Activated CD8-positive, alpha-beta T cell treated with anti-CD3 and anti-CD28 coated beads for 36 hours (primary cell): ENCODE measurements around the gene PIP5K1B. TPM values are rescaled to one million over a fixed set of nuclear protein-coding genes. Genes with fewer than 3 reads are reported as not detected.
A peak's percentile ranks its signal among the peaks of the same experiment; 100 is the strongest.

Source experiments
- ATAC-seq: fragments of 200-7000 bp; cut with Tn5 transposase; one replicate; pipeline ENCODE4 v1.10.0; 2021; ENCODE audit warnings: mild to moderate bottlenecking, moderate library complexity
- CTCF ChIA-PET: fragments of 350-600 bp; sonication (Branson Sonifier 250); formaldehyde crosslinking; loops from one replicate; lab custom pipeline; 2021; ENCODE audit warnings: antibody characterized with exemption; lab: Charles Lee
- POLR2A ChIA-PET: fragments of 350-600 bp; sonication (Branson Sonifier 250); formaldehyde crosslinking; loops from one replicate; lab custom pipeline; 2021; ENCODE audit warnings: antibody characterized with exemption; lab: Charles Lee
- DNase-seq: peaks from one replicate; pipeline ENCODE4 v3.0.0-alpha.2; 2020
- H3K27ac Mint-ChIP-seq: one replicate; pipeline ENCODE4 v1.8.0; 2021; ENCODE audit warnings: mild to moderate bottlenecking, mixed read lengths
- H3K27me3 Mint-ChIP-seq: one replicate; pipeline ENCODE4 v1.8.0; 2021; ENCODE audit warnings: mixed read lengths
- H3K36me3 Mint-ChIP-seq: one replicate; pipeline ENCODE4 v1.8.0; 2021; ENCODE audit warnings: low read depth, mixed read lengths
- H3K4me1 Mint-ChIP-seq: one replicate; pipeline ENCODE4 v1.8.0; 2021; ENCODE audit warnings: low read depth, mixed read lengths
- H3K4me3 Mint-ChIP-seq: one replicate; pipeline ENCODE4 v1.8.0; 2021; ENCODE audit warnings: mild to moderate bottlenecking, moderate library complexity, mixed read lengths
- H3K9me3 Mint-ChIP-seq: one replicate; pipeline ENCODE4 v1.8.0; 2021; ENCODE audit warnings: mixed read lengths
- intact Hi-C: fragments of 100-400 bp; cut with micrococcal nuclease; formaldehyde crosslinking; loops from one replicate; pipeline ENCODE4 v1.10.0; 2022
- total RNA-seq, 2 experiments: library from RNA; stranded (reverse); gene quantifications; one replicate each; pipeline ENCODE4 v1.2.3, GENCODE V29; 2021
- TF ChIP-seq, protein P1 (sequence below): fragments of 200-600 bp; IDR thresholded peaks from one replicate; pipeline ENCODE4 v1.8.0; 2022; ENCODE audit warnings: antibody characterized with exemption, mild to moderate bottlenecking

PIP5K1B gene, protein sequence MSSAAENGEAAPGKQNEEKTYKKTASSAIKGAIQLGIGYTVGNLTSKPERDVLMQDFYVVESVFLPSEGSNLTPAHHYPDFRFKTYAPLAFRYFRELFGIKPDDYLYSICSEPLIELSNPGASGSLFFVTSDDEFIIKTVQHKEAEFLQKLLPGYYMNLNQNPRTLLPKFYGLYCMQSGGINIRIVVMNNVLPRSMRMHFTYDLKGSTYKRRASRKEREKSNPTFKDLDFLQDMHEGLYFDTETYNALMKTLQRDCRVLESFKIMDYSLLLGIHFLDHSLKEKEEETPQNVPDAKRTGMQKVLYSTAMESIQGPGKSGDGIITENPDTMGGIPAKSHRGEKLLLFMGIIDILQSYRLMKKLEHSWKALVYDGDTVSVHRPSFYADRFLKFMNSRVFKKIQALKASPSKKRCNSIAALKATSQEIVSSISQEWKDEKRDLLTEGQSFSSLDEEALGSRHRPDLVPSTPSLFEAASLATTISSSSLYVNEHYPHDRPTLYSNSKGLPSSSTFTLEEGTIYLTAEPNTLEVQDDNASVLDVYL
- under 1 TPM; 0.43 to 0.98 TPM for total RNA-seq

DNA sequence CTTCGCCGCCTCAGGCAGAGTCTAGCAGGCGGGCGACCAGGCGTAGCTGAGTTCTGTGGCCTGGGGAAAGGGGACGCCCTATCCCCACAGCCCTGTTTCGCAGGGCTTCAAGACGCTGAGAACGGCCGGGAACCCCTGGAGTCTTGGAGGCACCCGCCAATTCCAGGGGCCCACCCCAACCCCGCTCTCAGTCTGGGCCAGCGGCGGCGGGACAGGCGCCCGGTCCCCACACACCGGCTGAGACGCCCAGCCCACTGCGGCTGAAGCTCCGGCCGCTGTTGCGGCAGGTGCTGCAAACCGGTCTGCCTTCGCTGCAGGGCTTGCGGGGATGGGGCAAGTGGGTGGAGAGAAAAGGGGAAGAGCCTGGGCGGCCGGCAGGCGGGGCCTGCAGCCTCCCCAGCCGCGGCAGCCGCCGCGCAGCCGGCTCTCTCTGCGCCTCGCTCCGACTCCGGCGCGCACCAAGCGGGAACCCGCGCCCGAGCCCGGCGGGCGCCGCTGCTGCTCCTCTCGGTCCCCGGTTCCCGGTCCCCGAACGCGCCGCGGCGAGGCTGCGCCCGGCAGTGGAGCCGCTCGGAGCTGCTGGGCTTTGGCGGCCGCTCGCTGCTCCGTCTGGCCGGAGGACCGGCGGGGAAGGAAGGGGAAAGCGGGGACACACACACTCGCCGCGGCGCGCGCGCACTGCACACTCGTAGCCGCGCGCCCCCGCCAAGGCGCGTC lies at the start of gene PIP5K1B:
PIP5K1B (plus strand) TSS at position 427 of the 717 bp plus-strand sequence. CDS start 117,375 bp downstream, outside the sequence.
- H3K27me3 Mint-ChIP-seq = peaks cover 60% of the 10 kb centered on the region
- H3K36me3 Mint-ChIP-seq = no peaks in the 10 kb centered on the region
- TF ChIP-seq, protein P1, sequence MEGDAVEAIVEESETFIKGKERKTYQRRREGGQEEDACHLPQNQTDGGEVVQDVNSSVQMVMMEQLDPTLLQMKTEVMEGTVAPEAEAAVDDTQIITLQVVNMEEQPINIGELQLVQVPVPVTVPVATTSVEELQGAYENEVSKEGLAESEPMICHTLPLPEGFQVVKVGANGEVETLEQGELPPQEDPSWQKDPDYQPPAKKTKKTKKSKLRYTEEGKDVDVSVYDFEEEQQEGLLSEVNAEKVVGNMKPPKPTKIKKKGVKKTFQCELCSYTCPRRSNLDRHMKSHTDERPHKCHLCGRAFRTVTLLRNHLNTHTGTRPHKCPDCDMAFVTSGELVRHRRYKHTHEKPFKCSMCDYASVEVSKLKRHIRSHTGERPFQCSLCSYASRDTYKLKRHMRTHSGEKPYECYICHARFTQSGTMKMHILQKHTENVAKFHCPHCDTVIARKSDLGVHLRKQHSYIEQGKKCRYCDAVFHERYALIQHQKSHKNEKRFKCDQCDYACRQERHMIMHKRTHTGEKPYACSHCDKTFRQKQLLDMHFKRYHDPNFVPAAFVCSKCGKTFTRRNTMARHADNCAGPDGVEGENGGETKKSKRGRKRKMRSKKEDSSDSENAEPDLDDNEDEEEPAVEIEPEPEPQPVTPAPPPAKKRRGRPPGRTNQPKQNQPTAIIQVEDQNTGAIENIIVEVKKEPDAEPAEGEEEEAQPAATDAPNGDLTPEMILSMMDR = no peak
- no peaks in the 10 kb centered on the region for H3K9me3 Mint-ChIP-seq
- peaks cover 8% of the 10 kb centered on the region for H3K4me1 Mint-ChIP-seq
- ATAC-seq (peak; percentile 93), DNase-seq (peak; percentile 47)
- intact Hi-C loops = no loop called here
- ChIA-PET CTCF (no interaction called here), POLR2A (interaction anchor here (0.6 kb wide), 1 partner anchor 298 kb away, joined by 4 read pairs; no protein-coding TSS in a partner anchor)
- H3K27ac Mint-ChIP-seq = no peak within 1 kb of the TSS
- H3K4me3 Mint-ChIP-seq = peak within 1 kb of the TSS; percentile 71

DNA sequence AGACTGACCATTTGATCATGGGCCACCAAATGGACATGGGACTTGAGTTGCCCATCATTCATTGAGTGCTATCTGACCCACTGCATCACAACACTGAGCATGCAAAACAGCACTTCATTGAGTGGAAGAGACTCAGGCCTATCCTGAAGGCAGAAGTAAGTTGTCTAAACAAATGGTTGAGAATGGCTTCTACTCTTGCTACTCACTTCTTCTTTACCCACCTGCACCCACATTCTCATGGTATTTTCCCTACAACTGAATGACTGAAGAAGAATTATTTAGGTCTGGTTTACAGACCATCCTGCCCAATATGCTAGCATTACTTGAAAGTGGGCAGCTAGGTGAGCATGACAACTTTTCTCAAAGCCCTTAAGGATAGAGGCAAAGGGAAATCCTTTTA lies 41.0 kb upstream of the PIP5K1B start:
- Mint-ChIP-seq H3K4me3 (no peak overlapping the region), H3K4me1 (no peaks in the 10 kb centered on the region), H3K27me3 (peaks cover 7% of the 10 kb centered on the region), H3K9me3 (no peaks in the 10 kb centered on the region), H3K27ac (no peak overlapping the region), H3K36me3 (no peaks in the 10 kb centered on the region)
- DNase-seq = no peak
- ATAC-seq = no peak
- TF ChIP-seq, protein P1 = no peak
- CTCF ChIA-PET = no interaction called here
- POLR2A ChIA-PET = no interaction called here
- intact Hi-C loops = no loop called here

DNA sequence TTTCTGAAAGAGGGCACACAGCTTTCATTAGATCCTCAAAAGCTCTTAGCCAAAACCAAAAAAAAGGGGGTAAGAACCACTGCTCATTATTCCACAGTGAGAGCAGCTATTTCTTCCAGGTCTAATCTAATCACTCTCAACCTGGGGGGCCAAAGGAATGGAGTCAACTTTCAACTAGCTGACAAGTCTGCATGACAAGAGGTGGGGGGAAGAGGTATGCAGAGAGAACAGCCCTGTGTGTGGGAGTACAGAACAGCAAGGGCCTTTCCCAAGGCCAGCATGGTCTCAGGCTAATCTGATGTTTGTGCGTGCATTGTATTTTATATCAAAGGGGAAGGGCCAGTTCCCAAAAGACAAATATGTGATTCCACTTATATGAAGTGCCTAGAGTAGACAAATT lies 36.9 kb upstream of the PIP5K1B start:
- ChIA-PET CTCF (no interaction called here), POLR2A (no interaction called here)
- intact Hi-C loops = no loop called here
- Mint-ChIP-seq H3K36me3 (no peaks in the 10 kb centered on the region), H3K4me3 (no peak overlapping the region), H3K27ac (no peak overlapping the region), H3K4me1 (no peaks in the 10 kb centered on the region), H3K27me3 (no peaks in the 10 kb centered on the region), H3K9me3 (no peaks in the 10 kb centered on the region)
- ATAC-seq (no peak), DNase-seq (no peak)
- TF ChIP-seq, protein P1 = no peak

DNA sequence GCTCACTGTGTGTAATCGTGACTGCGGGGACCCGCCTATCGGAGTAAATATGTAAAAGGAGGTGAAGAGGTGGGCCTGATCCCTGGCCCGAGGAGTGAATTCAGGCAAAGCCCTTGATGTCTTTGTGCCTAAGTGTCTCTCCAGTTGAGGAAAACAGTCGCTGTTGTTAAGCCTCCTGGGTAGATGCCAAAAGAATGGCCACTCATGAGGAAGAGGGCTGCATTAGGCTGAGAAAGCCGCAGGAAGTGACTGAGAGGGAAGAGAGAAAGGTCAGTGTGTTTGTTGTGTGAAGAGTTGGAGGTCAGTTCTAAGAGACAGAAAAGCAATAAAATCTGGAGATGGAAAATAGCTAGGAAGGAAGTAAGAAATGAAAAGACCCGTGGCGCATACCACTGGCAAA lies 35.8 kb upstream of the PIP5K1B start:
- DNase-seq = no peak
- Mint-ChIP-seq H3K27me3 (no peaks in the 10 kb centered on the region), H3K36me3 (no peaks in the 10 kb centered on the region), H3K27ac (no peak overlapping the region), H3K4me1 (no peaks in the 10 kb centered on the region), H3K9me3 (no peaks in the 10 kb centered on the region), H3K4me3 (no peak overlapping the region)
- intact Hi-C loops = no loop called here
- ChIA-PET CTCF (no interaction called here), POLR2A (no interaction called here)
- ATAC-seq = no peak
- TF ChIP-seq, protein P1 = no peak
